Lower leg skin (tissue), 4 donors: ENCODE data around the gene URM1. TPM values are rescaled to one million over a fixed set of nuclear protein-coding genes. Genes with fewer than 3 reads are reported as not detected.

Experiments
- DNase-seq, 2 donors: peaks; one replicate each; pipeline ENCODE4 v3.0.0-alpha.2; 2019; ENCODE audit warnings: low spot score in 2 of 2
- H3K4me3 ChIP-seq: fragments of 200-600 bp; sonication (generic); 2 replicates; pipeline ENCODE4 v1.5.1; 2017; ENCODE audit warnings: mild to moderate bottlenecking, low read depth; ENCODE audit not compliant: poor library complexity, severe bottlenecking
- CTCF ChIP-seq, 3 donors: fragments of 450-650 bp; IDR thresholded peaks; one replicate each; pipeline ENCODE4 v1.5.1; 2016; ENCODE audit warnings: antibody characterized with exemption in 3 of 3, mild to moderate bottlenecking in 3 of 3, moderate library complexity in 2 of 3
- POLR2A ChIP-seq, 2 donors: fragments of 450-650 bp; IDR thresholded peaks; one replicate each; pipeline ENCODE4 v1.6.1; 2016 to 2017; ENCODE audit warnings: antibody characterized with exemption in 2 of 2, mild to moderate bottlenecking in 1 of 2, moderate library complexity in 1 of 2
- WGBS, 2 donors: methylation state at CpG; one replicate each; pipeline ENCODE4 v1.1.5; 2018; 5-methylcytosine and 5-hydroxymethylcytosine counted together
- intact Hi-C: fragments of 100-400 bp; cut with DNase I; formaldehyde crosslinking; loops from one replicate; pipeline ENCODE4 v1.15.0; 2023; ENCODE audit warnings: low total_unique reads
- total RNA-seq, 4 donors: library from RNA; depleted of rRNA; stranded (reverse); fragments of >200 nt; gene quantifications; one replicate each; pipeline ENCODE4 v1.1.0, GENCODE V29; 2016

Gene URM1
- total RNA-seq, 4 donors from 2014 or later, result 24.3 to 37.7 (median 31.1) TPM

- WGBS, 2 donors, result 67 to 76% methylated on average over 4 of the region's 4 CpGs
- intact Hi-C loops, result no loop called here
- TF ChIP-seq CTCF (IDR thresholded peaks at IDR 0.05), result no peak
- TF ChIP-seq POLR2A (IDR thresholded peaks at IDR 0.05), result no peak
- no peak for DNase-seq
- H3K4me3 ChIP-seq, result no peak overlapping the region
Observed at GRCh38 chr9:128358861-128359260, 12.3 kb upstream of the URM1 start.

GRCh38 chr9:128360826-128361225 lies 10.3 kb upstream of the URM1 start:
- intact Hi-C loops, result loop anchor here (10.0 kb wide), 1 partner anchor 54 kb away; no protein-coding TSS in a partner anchor
- H3K4me3 ChIP-seq, result no peak overlapping the region
- no peak for TF ChIP-seq CTCF (IDR thresholded peaks at IDR 0.05)
- no peak for TF ChIP-seq POLR2A (IDR thresholded peaks at IDR 0.05)
- DNase-seq, result no peak
- WGBS, 2 donors, result 62 to 74% methylated on average over 2 of the region's 2 CpGs

GRCh38 chr9:128361296-128361985 lies 9.7 kb upstream of the URM1 start:
- TF ChIP-seq POLR2A (IDR thresholded peaks at IDR 0.05) (no peak), CTCF (IDR thresholded peaks at IDR 0.05) (no peak)
- no peak overlapping the region for H3K4me3 ChIP-seq
- WGBS, 2 donors, result 43 to 44% methylated on average over 14 of the region's 14 CpGs
- intact Hi-C loops, result loop anchor here (10.0 kb wide), 1 partner anchor 53 kb away; no protein-coding TSS in a partner anchor
- no peak for DNase-seq

GRCh38 chr9:128361986-128362646 lies 9.1 kb upstream of the URM1 start:
- peak in 1 of 3 donors; percentile 82 for TF ChIP-seq CTCF (IDR thresholded peaks at IDR 0.05)
- TF ChIP-seq POLR2A (IDR thresholded peaks at IDR 0.05), result no peak
- intact Hi-C loops, result loop anchor here (10.0 kb wide), 1 partner anchor 53 kb away; no protein-coding TSS in a partner anchor
- no peak overlapping the region for H3K4me3 ChIP-seq
- peak; percentile 83 to 97 for DNase-seq
- 6 to 7% methylated on average over 18 to 19 of the region's 20 CpGs for WGBS, 2 donors

GRCh38 chr9:128362774-128363173 lies 8.4 kb upstream of the URM1 start:
- DNase-seq, result no peak
- intact Hi-C loops, result loop anchor here (10.0 kb wide), 1 partner anchor 52 kb away; no protein-coding TSS in a partner anchor
- 73 to 82% methylated on average over 3 of the region's 3 CpGs for WGBS, 2 donors

More at GRCh38 chr9:128362774-128363173, 8.4 kb upstream of the URM1 start:
- H3K4me3 ChIP-seq, result no peak overlapping the region
- TF ChIP-seq CTCF (IDR thresholded peaks at IDR 0.05), result no peak
- no peak for TF ChIP-seq POLR2A (IDR thresholded peaks at IDR 0.05)
